ENCODE measurements around the gene NCR3LG1. TPM values are rescaled to one million over a fixed set of nuclear protein-coding genes. Genes with fewer than 3 reads are reported as not detected.

Gene NCR3LG1
- total RNA-seq, 4 donors from 2014 or later: 5.2 to 11.7 (median 9.4) TPM

DNA sequence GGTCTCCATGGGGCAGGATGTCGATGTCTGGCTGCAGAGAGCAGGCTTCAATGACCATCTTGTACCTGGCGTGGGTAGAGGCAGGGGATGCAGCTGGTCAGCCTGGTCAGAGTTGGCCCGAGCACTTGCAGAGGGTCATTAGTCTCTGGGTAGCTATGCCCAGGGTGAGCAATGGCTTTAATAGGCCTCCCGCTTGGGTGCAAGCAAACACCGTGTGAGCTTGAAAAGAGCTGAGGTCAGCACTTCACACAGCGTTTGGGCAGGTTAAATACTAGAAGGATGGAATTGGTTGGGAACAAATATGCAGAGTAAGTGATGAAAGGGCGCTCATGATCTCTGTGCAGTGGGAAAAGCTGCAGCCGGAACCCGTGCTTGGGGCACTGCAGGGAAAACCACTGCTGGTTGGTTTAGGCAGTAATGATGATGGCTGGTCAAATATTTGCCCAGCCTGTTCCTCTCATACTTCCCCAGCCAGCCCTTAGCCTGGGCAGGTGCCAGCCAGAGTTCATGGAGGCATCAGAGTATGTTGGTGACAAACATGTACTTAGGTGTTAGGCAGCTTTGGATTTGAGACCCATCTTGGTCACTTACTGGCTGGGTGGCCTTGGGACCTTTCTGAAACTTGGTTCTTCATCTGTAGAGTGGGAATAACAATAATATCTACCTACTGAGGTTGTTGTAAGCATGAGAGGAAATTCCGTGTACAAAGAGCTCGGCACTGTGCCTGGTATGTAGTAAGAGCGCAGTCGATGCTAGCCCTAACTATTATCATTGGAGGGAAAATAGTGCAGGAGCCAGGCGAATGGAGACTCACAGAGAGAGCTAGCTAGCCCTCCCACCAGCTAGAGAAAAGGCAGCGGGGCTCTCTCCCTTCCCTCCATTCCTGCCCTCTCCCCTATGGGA, 62.1 kb downstream of the NCR3LG1 start:
- Histone ChIP-seq H3K9me3 (no peaks in the 10 kb centered on the region), H3K27me3 (peaks cover 5% of the 10 kb centered on the region), H3K36me3 (no peaks in the 10 kb centered on the region), H3K4me1 (peaks cover 0 to 22% (median 11%) of the 10 kb centered on the region in 4 donors), H3K4me3 (no peak overlapping the region), H3K27ac (peak overlapping the region in 2 of 4 donors; percentile 11 to 51)
- intact Hi-C loops (cut with DNase I; ENCODE audit: low total_unique reads) (no loop called here), in situ Hi-C loops (cut with MboI; ENCODE audit: low pct_ligation_motif_present in 1 of 4, low pct_unique_long_range_greater_than_20kb in 1 of 4, low sequenced_read_pairs in 3 of 4) (no loop called here)
- DNase-seq: peak; percentile 72
- no peak for TF ChIP-seq EP300 (IDR thresholded peaks at IDR 0.05; ENCODE audit: low read depth)
- TF ChIP-seq, protein P1, sequence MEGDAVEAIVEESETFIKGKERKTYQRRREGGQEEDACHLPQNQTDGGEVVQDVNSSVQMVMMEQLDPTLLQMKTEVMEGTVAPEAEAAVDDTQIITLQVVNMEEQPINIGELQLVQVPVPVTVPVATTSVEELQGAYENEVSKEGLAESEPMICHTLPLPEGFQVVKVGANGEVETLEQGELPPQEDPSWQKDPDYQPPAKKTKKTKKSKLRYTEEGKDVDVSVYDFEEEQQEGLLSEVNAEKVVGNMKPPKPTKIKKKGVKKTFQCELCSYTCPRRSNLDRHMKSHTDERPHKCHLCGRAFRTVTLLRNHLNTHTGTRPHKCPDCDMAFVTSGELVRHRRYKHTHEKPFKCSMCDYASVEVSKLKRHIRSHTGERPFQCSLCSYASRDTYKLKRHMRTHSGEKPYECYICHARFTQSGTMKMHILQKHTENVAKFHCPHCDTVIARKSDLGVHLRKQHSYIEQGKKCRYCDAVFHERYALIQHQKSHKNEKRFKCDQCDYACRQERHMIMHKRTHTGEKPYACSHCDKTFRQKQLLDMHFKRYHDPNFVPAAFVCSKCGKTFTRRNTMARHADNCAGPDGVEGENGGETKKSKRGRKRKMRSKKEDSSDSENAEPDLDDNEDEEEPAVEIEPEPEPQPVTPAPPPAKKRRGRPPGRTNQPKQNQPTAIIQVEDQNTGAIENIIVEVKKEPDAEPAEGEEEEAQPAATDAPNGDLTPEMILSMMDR (IDR thresholded peaks at IDR 0.05): no peak
- peak in 1 of 3 donors; percentile 11 for TF ChIP-seq POLR2AphosphoS5 (IDR thresholded peaks at IDR 0.05)
- WGBS, 2 donors (ENCODE audit: low coverage in 1 of 2): 37 to 56% methylated on average over 3 to 15 of the region's 15 CpGs

DNA sequence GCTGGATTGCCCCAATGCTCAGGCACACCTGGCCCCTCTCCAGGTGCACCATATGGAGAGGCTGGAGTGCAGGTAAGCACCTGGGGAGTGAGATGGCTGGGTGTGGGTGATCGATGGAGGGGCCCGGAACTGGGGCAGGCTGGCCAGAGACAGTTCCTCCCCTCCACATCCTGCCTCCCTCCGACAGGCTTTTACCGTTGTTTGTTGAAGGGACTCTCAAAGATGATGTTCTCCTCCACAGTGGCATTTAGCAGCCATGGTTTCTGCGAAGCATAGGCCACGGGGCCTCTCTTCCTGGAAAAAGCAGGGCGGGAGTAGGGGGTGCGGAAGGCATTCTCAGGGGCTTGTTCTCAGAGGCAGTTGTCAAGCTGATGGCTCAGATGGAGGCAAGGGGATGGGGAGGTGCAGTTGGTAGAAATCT, 62.7 kb downstream of the NCR3LG1 start:
- no peaks in the 10 kb centered on the region for H3K36me3 ChIP-seq
- peak overlapping the region in 1 of 4 donors; percentile 24 for H3K27ac ChIP-seq
- H3K9me3 ChIP-seq: no peaks in the 10 kb centered on the region
- in situ Hi-C loops (cut with MboI; ENCODE audit: low pct_ligation_motif_present in 1 of 4, low pct_unique_long_range_greater_than_20kb in 1 of 4, low sequenced_read_pairs in 3 of 4): no loop called here
- peaks cover 7% of the 10 kb centered on the region for H3K27me3 ChIP-seq
- H3K4me1 ChIP-seq: peaks cover 0 to 22% (median 11%) of the 10 kb centered on the region in 4 donors
- intact Hi-C loops (cut with DNase I; ENCODE audit: low total_unique reads): no loop called here
- no peak overlapping the region for H3K4me3 ChIP-seq
- TF ChIP-seq EP300 (IDR thresholded peaks at IDR 0.05; ENCODE audit: low read depth) (no peak), POLR2AphosphoS5 (IDR thresholded peaks at IDR 0.05) (no peak)
- TF ChIP-seq, protein P1 (IDR thresholded peaks at IDR 0.05): no peak
- peak; percentile 27 for DNase-seq
- 67% methylated on average over 8 of the region's 8 CpGs; no CpG with 5 or more reads in 1 of the 2 donors for WGBS, 2 donors (ENCODE audit: low coverage in 1 of 2)

- in situ Hi-C loops (cut with MboI; ENCODE audit: low pct_ligation_motif_present in 1 of 4, low pct_unique_long_range_greater_than_20kb in 1 of 4, low sequenced_read_pairs in 3 of 4): no loop called here
- peaks cover 14% of the 10 kb centered on the region for H3K27me3 ChIP-seq
- intact Hi-C loops (cut with DNase I; ENCODE audit: low total_unique reads): no loop called here
- DNase-seq: no peak
- TF ChIP-seq, protein P1 (IDR thresholded peaks at IDR 0.05): no peak
- no peak for TF ChIP-seq EP300 (IDR thresholded peaks at IDR 0.05; ENCODE audit: low read depth)
- H3K36me3 ChIP-seq: no peaks in the 10 kb centered on the region
- H3K27ac ChIP-seq: no peak overlapping the region
- 83 to 93% methylated on average over 1 to 5 of the region's 5 CpGs for WGBS, 2 donors (ENCODE audit: low coverage in 1 of 2)
- H3K4me1 ChIP-seq: peaks cover 0 to 22% (median 11%) of the 10 kb centered on the region in 4 donors
- no peaks in the 10 kb centered on the region for H3K9me3 ChIP-seq
- no peak overlapping the region for H3K4me3 ChIP-seq
These were observed 63.4 kb downstream of the NCR3LG1 start for GRCh38 chr11:17414992-17415391.

DNA sequence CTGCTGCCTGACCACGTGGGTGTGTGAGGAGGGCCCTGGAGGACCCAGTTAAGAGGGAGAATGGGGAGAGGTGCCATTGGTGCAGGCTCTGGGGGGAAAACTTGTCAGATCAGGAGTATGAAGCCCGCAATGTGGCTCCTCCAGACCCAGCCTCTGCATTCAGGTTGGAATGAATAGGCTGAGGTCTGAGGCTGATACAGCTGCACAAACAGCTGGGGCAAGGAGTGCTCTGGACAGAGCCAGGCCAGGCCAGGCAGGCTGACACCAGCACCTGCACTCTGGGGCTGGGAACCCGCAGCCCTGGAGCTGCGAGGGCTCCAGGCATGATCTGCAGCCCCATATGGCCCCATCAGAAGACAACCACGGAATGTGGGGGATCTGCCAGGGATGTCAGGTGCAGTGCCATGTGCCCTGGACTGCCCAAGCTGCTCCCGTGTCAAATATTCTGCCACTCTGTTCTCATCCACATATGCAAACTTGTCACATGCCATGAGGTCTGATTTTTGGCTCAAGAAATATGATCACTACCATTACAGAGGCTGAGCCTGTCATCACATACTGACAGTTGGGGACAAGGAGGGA, 64.0 kb downstream of the NCR3LG1 start:
- intact Hi-C loops (cut with DNase I; ENCODE audit: low total_unique reads): no loop called here
- no peaks in the 10 kb centered on the region for H3K9me3 ChIP-seq
- no peak for DNase-seq
- no peak overlapping the region for H3K27ac ChIP-seq
- no peaks in the 10 kb centered on the region for H3K36me3 ChIP-seq
- TF ChIP-seq POLR2A (IDR thresholded peaks at IDR 0.05): no peak
- no peak for TF ChIP-seq EP300 (IDR thresholded peaks at IDR 0.05; ENCODE audit: low read depth)
- TF ChIP-seq, protein P1 (IDR thresholded peaks at IDR 0.05): no peak
- TF ChIP-seq POLR2AphosphoS5 (IDR thresholded peaks at IDR 0.05): no peak
- H3K27me3 ChIP-seq: peaks cover 16% of the 10 kb centered on the region
- WGBS, 2 donors (ENCODE audit: low coverage in 1 of 2): 72% methylated on average over 6 of the region's 6 CpGs; no CpG with 5 or more reads in 1 of the 2 donors
- H3K4me1 ChIP-seq: peaks cover 0 to 22% (median 11%) of the 10 kb centered on the region in 4 donors
- in situ Hi-C loops (cut with MboI; ENCODE audit: low pct_ligation_motif_present in 1 of 4, low pct_unique_long_range_greater_than_20kb in 1 of 4, low sequenced_read_pairs in 3 of 4): no loop called here
- H3K4me3 ChIP-seq: no peak overlapping the region
